ENCODE data around the gene MANSC1.

- no peak for TF ChIP-seq CTCF (IDR thresholded peaks at IDR 0.05; ENCODE audit: insufficient read depth, low read length)
- no peak for TF ChIP-seq POLR2AphosphoS5 (IDR thresholded peaks at IDR 0.05; ENCODE audit: low read depth)
- no peak for TF ChIP-seq GABPA (IDR thresholded peaks at IDR 0.05; ENCODE audit: low read depth)
- TF ChIP-seq REST (IDR thresholded peaks at IDR 0.05; ENCODE audit: insufficient replicate concordance, low read depth): no peak
- TF ChIP-seq SPI1 (IDR thresholded peaks at IDR 0.05; ENCODE audit: borderline replicate concordance, low read depth): no peak
These were observed 13.5 kb downstream of the MANSC1 start for GRCh38 chr12:12336511-12336910.
